ENCODE data around the gene SLC35E4. TPM values are rescaled to one million over a fixed set of nuclear protein-coding genes. Genes with fewer than 3 reads are reported as not detected.

The SLC35E4 gene
- total RNA-seq, 3 donors from 2014 or later = 7.3 to 10.9 (median 8.9) TPM

Other genes with a start within 250 kb of the SLC35E4 start
- gene RNF215, start 248.4 kb upstream of the SLC35E4 start, total RNA-seq = 1 to 10 TPM; 3.9 to 5.1 (median 4.4) TPM
- gene SEC14L2, start 238.8 kb upstream of the SLC35E4 start, total RNA-seq = 10 to 100 TPM; 10.4 to 13.2 (median 12.5) TPM
- 100 to 1,000 TPM in 1 of 3 donors, 10 to 100 TPM in 2; 97.0 to 113 (median 99.9) TPM for gene MTFP1, start 210.0 kb upstream of the SLC35E4 start, total RNA-seq
- gene SEC14L3, start 163.8 kb upstream of the SLC35E4 start, total RNA-seq = not detected
- gene SEC14L4, start 130.1 kb upstream of the SLC35E4 start, total RNA-seq = under 1 TPM in 1 of 3 donors, not detected in 2; 0.16 TPM
- not detected for gene SEC14L6, start 89.0 kb upstream of the SLC35E4 start, total RNA-seq
- gene GAL3ST1, start 61.1 kb upstream of the SLC35E4 start, total RNA-seq = under 1 TPM in 2 of 3 donors, not detected in 1; 0.16 to 0.38 TPM
- gene PES1, start 43.9 kb upstream of the SLC35E4 start, total RNA-seq = 100 to 1,000 TPM; 312 to 373 (median 336) TPM
- under 1 TPM in 2 of 3 donors, not detected in 1; 0.26 to 0.46 TPM for gene TCN2, start 28.6 kb upstream of the SLC35E4 start, total RNA-seq
- gene DUSP18, start 32.1 kb downstream of the SLC35E4 start, total RNA-seq = 1 to 10 TPM; 7.0 to 8.9 (median 7.8) TPM
- 1 to 10 TPM; 1.2 to 1.3 (median 1.3) TPM for gene OSBP2, start 59.1 kb downstream of the SLC35E4 start, total RNA-seq